Gastroesophageal sphincter (tissue), 4 donors: ENCODE measurements around the gene ORM2. TPM values are rescaled to one million over a fixed set of nuclear protein-coding genes. Genes with fewer than 3 reads are reported as not detected.
"Not testable (repeated sequence)": the region's sequence is repeated elsewhere in the genome, so short reads cannot be mapped to it uniquely, and the experiment has no call there.

Experiments
- ATAC-seq: fragments of 150-250 bp; one replicate; pipeline ENCODE4 v1.9.1; 2016; ENCODE audit warnings: mild to moderate bottlenecking, moderate library complexity
- H3K27ac ChIP-seq, 4 donors: fragments of 200-600 bp; sonication (generic) in 3 of 4; 1 replicate in 3 of 4; 2 replicates in 1 of 4; pipeline ENCODE4 v1.5.1; 2016 to 2019
- H3K27me3 ChIP-seq: fragments of 200-600 bp; sonication (generic); one replicate; pipeline ENCODE4 v1.5.1; 2019
- H3K36me3 ChIP-seq, 2 donors: fragments of 200-600 bp; sonication (generic); one replicate each; pipeline ENCODE4 v1.5.1; 2019; ENCODE audit warnings: control low read depth in 1 of 2
- H3K4me1 ChIP-seq, 3 donors: fragments of 200-600 bp; sonication (generic); 1 replicate in 2 of 3; 2 replicates in 1 of 3; pipeline ENCODE4 v1.5.1; 2016 to 2019; ENCODE audit warnings: control low read depth in 2 of 3
- H3K4me3 ChIP-seq, 2 donors: fragments of 200-600 bp; sonication (generic); one replicate each; pipeline ENCODE4 v1.5.1; 2019; ENCODE audit warnings: mild to moderate bottlenecking in 1 of 2, moderate library complexity in 1 of 2
- H3K9me3 ChIP-seq, 3 donors: fragments of 200-600 bp; sonication (generic); one replicate each; pipeline ENCODE4 v1.5.1; 2017 to 2019; ENCODE audit warnings: control low read depth in 2 of 3
- CTCF ChIP-seq, 4 experiments: fragments of 200-600 bp in 2 of 4; fragments of 450-650 bp in 2 of 4; sonication (generic) in 1 of 4; IDR thresholded peaks; one replicate each; pipeline ENCODE4 v1.5.1; 2017 to 2019; ENCODE audit warnings: antibody characterized with exemption in 4 of 4, mild to moderate bottlenecking in 2 of 4, moderate library complexity in 2 of 4
- EP300 ChIP-seq: sonication (generic); formaldehyde crosslinking; IDR thresholded peaks from one replicate; pipeline ENCODE4 v1.6.1; 2017; ENCODE audit warnings: antibody characterized with exemption, mild to moderate bottlenecking
- POLR2A ChIP-seq, 2 donors: fragments of 450-650 bp; IDR thresholded peaks; one replicate each; pipeline ENCODE4 v1.6.1; 2017; ENCODE audit warnings: antibody characterized with exemption in 2 of 2, mild to moderate bottlenecking in 2 of 2, moderate library complexity in 1 of 2
- POLR2AphosphoS5 ChIP-seq: sonication (generic); formaldehyde crosslinking; IDR thresholded peaks from one replicate; pipeline ENCODE4 v1.6.1; 2017; ENCODE audit warnings: antibody characterized with exemption
- WGBS, 2 donors: methylation state at CpG; one replicate each; pipeline ENCODE4 v1.1.5; 2018; ENCODE audit warnings: low coverage in 1 of 2; 5-methylcytosine and 5-hydroxymethylcytosine counted together
- total RNA-seq, 4 donors: library from RNA; depleted of rRNA; stranded (reverse); fragments of >200 nt; gene quantifications; one replicate each; pipeline ENCODE4 v1.1.0, GENCODE V29; 2016

Gene ORM2
- total RNA-seq = not detected

DNA sequence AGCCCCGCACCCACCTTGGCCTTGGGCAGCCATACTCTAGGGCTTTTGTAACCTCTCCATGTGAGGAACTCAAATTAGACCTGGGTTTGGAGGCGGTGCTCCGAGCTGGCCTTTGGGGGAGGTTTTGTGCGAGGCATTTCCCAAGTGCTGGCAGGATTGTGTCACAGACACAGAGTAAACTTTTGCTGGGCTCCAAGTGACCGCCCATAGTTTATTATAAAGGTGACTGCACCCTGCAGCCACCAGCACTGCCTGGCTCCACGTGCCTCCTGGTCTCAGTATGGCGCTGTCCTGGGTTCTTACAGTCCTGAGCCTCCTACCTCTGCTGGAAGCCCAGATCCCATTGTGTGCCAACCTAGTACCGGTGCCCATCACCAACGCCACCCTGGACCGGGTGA is at the start of gene ORM2:
Gene ORM2, plus strand, starts transcription at position 245 of the 398 bp plus-strand sequence. Its CDS starts 36 bp downstream, at position 281.
- H3K4me1 ChIP-seq, H3K9me3 ChIP-seq, H3K27me3 ChIP-seq, H3K27ac ChIP-seq, H3K4me3 ChIP-seq, H3K36me3 ChIP-seq, ATAC-seq: not testable (repeated sequence)
- no CpG with 5 or more reads among the region's 10 CpGs for WGBS, 2 donors

DNA sequence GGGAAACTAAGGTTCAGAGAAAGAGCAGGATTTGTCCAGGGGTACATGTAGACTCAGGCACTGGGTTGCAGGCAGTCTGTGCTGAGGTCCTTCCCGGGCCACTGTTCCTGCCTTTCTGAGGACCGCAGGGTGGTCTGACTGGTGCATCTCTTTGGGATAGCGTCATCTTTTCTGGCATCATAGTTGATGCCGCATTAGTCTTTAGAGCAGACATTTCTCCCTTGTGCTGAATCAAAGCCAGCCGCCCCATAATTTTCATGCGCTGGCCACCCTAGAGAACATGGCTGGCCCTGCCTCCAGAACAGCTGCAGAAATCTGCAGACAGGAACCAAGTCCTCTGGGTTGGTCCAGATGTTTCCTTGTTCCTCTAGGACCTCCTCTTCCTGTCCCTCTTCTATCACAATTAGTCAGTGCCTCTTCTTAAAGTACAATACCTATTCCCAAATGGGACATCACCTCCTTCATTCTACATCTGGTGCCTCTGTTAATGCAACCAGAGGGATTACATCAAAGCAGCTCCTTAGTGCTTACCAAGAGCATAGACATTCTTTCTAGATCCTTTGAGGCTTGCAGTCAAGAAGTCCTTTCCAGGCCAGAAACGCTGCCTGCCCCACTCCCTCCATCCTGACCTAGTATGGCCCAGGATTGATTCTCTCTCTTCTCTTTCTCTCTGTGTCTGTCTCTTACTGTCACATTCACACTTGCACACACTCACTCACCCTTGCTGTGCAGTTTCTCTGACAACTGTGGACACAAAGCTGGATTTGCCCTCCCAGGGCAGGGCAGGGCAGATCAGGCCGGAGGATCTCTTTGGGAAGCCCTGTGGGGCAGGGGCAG is 48.8 kb upstream of the ORM2 start:
- Histone ChIP-seq H3K9me3 (no peaks in the 10 kb centered on the region), H3K27me3 (no peaks in the 10 kb centered on the region), H3K36me3 (no peaks in the 10 kb centered on the region), H3K4me1 (no peaks in the 10 kb centered on the region), H3K27ac (no peak overlapping the region), H3K4me3 (no peak overlapping the region)
- TF ChIP-seq EP300 = no peak
- no peak for TF ChIP-seq CTCF (IDR thresholded peaks at IDR 0.05)
- TF ChIP-seq POLR2AphosphoS5 = no peak
- no peak for TF ChIP-seq POLR2A (IDR thresholded peaks at IDR 0.05)
- 55 to 74% methylated on average over 5 to 7 of the region's 8 CpGs for WGBS, 2 donors
- no peak for ATAC-seq

- no peak for ATAC-seq
- Histone ChIP-seq H3K9me3 (no peaks in the 10 kb centered on the region), H3K4me1 (no peaks in the 10 kb centered on the region), H3K4me3 (no peak overlapping the region), H3K27me3 (no peaks in the 10 kb centered on the region), H3K27ac (no peak overlapping the region), H3K36me3 (no peaks in the 10 kb centered on the region)
- TF ChIP-seq POLR2AphosphoS5 (no peak), EP300 (no peak), CTCF (IDR thresholded peaks at IDR 0.05) (no peak), POLR2A (IDR thresholded peaks at IDR 0.05) (no peak)
- 86% methylated on average over 2 of the region's 12 CpGs; no CpG with 5 or more reads in 1 of the 2 donors for WGBS, 2 donors
Observed at GRCh38 chr9:114281473-114282103, 48.1 kb upstream of the ORM2 start.

DNA sequence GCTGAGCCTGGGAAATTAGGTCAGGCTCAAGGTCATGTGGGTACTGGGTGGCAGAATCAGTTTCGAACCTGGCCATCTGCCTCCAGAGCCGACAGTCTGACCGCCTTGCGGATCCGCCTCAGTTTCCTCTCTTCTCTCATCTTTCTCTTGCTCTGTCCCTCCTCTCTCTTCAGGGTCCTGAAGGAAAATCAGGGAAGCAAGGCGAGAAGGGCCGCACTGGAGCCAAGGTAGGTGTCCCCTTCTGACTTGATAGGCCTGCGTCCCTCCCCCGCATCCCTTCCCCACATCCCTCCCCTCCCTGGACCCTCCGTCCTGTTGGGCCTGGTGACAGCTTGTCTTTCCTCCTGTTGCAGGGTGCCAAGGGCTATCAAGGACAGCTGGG is 47.6 kb upstream of the ORM2 start:
- Histone ChIP-seq H3K4me3 (no peak overlapping the region), H3K27me3 (no peaks in the 10 kb centered on the region), H3K4me1 (no peaks in the 10 kb centered on the region), H3K27ac (no peak overlapping the region), H3K36me3 (no peaks in the 10 kb centered on the region), H3K9me3 (no peaks in the 10 kb centered on the region)
- ATAC-seq = no peak
- WGBS, 2 donors = 90 to 93% methylated on average over 2 to 7 of the region's 10 CpGs
- TF ChIP-seq POLR2A (IDR thresholded peaks at IDR 0.05) (no peak), EP300 (no peak), CTCF (IDR thresholded peaks at IDR 0.05) (no peak)

DNA sequence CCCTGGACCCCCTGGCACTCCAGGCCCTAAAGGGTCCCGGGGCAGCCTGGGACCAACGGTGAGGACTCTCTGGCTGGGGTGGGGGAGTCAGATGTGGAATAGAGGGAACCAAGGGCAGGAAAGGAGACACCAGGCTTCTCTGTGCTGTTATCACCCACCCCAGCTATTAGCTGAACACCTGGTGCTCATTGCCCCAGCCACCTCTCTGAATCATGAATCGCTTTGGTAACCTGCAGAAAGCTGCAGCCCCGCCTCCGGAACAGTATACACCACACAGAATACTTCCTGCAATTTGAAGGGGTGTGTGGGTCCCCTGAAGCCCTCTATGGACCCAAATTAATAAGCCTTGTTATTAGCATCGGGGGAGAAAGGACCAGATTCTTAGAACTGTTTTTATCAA is 47.2 kb upstream of the ORM2 start:
- Histone ChIP-seq H3K27ac (no peak overlapping the region), H3K9me3 (no peaks in the 10 kb centered on the region)

More for the DNA sequence above, 47.2 kb upstream of the ORM2 start:
- no peaks in the 10 kb centered on the region for H3K36me3 ChIP-seq
- no peak overlapping the region for H3K4me3 ChIP-seq
- no peaks in the 10 kb centered on the region for H3K27me3 ChIP-seq
- TF ChIP-seq CTCF (IDR thresholded peaks at IDR 0.05) = no peak
- no peak for TF ChIP-seq POLR2AphosphoS5
- TF ChIP-seq EP300 = no peak
- no peak for TF ChIP-seq POLR2A (IDR thresholded peaks at IDR 0.05)
- ATAC-seq = no peak
- H3K4me1 ChIP-seq = no peaks in the 10 kb centered on the region
- 94% methylated on average over 3 of the region's 6 CpGs; no CpG with 5 or more reads in 1 of the 2 donors for WGBS, 2 donors
